ENCODE results near the gene RBBP8NL.

RBBP8NL gene, protein sequence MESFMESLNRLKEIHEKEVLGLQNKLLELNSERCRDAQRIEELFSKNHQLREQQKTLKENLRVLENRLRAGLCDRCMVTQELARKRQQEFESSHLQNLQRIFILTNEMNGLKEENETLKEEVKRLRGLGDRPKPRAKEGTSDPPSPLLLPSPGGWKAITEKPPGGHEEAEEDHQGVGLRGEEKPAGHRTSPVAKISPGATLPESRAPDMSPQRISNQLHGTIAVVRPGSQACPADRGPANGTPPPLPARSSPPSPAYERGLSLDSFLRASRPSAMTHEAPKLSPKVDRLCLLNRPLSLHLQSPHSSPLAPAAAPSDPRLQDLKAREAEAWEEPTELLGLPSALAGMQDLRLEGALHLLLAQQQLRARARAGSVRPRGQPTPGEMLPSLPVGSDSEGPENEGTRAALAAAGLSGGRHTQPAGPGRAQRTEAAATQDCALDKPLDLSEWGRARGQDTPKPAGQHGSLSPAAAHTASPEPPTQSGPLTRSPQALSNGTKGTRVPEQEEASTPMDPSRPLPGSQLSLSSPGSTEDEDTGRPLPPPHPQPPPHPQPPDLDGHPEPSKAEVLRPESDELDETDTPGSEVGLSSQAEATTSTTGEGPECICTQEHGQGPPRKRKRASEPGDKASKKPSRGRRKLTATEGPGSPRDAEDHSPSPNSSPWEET

DNA sequence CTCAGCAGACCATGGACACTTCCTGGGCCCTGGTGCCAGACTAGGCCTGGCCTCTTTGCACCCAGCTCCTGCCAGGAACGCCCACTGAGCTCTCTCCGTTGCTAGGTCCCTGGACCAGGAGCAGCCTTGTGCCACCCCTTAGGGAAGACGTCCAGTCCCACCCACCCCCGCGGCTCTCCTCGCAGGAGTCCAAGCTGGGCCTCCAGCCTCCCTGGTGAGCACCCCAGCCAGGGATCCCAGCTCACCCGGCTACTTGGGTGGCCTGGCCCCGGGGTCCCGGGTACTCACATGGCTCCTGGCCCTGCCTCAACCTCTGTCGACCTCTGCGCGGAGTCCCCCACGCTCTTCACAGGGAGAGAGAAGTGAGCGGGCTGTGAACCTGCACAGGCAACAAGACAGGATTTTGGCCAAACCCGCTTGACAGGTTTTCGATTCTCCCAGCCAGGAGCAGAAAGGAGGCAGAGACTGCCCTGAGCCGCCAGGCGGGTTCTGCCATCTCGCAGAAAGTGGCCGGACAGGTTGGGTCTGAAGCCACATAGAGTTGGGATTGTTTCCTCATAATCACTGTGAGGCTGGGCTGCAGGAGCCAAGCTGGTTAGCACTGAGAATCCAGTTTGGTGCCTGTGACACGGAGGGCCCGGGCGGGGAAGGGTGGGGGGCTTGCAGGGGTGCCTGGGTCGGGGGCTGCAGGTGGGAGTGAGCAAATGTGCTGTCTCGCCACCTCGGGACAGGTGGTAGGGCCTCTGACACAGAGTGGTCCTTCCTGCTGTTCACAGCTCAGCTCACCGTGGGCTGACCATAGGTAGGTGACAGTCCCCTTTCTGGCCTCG lies at the start of gene RBBP8NL:
Gene RBBP8NL (minus strand): TSS at position 368 of the 830 bp plus-strand sequence. CDS start 7,892 bp downstream, outside the sequence.
- Histone ChIP-seq H3K27ac (ENCODE audit: low read depth, low read length) (no peak within 1 kb of the TSS), H3K4me1 (ENCODE audit: control insufficient read depth, insufficient read depth, low read length, unreplicated experiment) (no peaks in the 10 kb centered on the region), H3K27me3 (ENCODE audit: insufficient read depth, low read length) (peaks cover 11% of the 10 kb centered on the region), H3K36me3 (ENCODE audit: insufficient read depth, low read length) (no peaks in the 10 kb centered on the region), H2AFZ (ENCODE audit: low read length, unreplicated experiment) (no peak within 1 kb of the TSS), H3K79me2 (ENCODE audit: control insufficient read depth, insufficient read depth, low read length, unreplicated experiment) (no peaks in the 10 kb centered on the region), H3K4me3 (ENCODE audit: low read depth, low read length) (no peak within 1 kb of the TSS)

- Histone ChIP-seq H2AFZ (ENCODE audit: low read length, unreplicated experiment) (no peak overlapping the region), H3K4me1 (ENCODE audit: control insufficient read depth, insufficient read depth, low read length, unreplicated experiment) (no peaks in the 10 kb centered on the region), H3K27ac (ENCODE audit: low read depth, low read length) (no peak overlapping the region), H3K4me3 (ENCODE audit: low read depth, low read length) (no peak overlapping the region; the same call in 1 of the 2 replicates), H3K27me3 (ENCODE audit: insufficient read depth, low read length) (peaks cover 70% of the 10 kb centered on the region), H3K79me2 (ENCODE audit: control insufficient read depth, insufficient read depth, low read length, unreplicated experiment) (no peaks in the 10 kb centered on the region), H3K36me3 (ENCODE audit: insufficient read depth, low read length) (no peaks in the 10 kb centered on the region)
Measured at GRCh38 chr20:62476056-62476838, 48.9 kb upstream of the RBBP8NL start.

GRCh38 chr20:62475772-62476055 lies 48.4 kb upstream of the RBBP8NL start, which contains the start of gene GATA5:
Gene GATA5, minus strand, starts transcription at chr20:62475995. Its CDS starts 474 bp downstream, at chr20:62475521.
- H3K27me3 ChIP-seq (ENCODE audit: insufficient read depth, low read length) = peaks cover 72% of the 10 kb centered on the region
- H2AFZ ChIP-seq (ENCODE audit: low read length, unreplicated experiment) = no peak within 1 kb of the TSS
- H3K79me2 ChIP-seq (ENCODE audit: control insufficient read depth, insufficient read depth, low read length, unreplicated experiment) = no peaks in the 10 kb centered on the region
- H3K27ac ChIP-seq (ENCODE audit: low read depth, low read length) = no peak within 1 kb of the TSS
- no peak within 1 kb of the TSS; the same call in none of the 2 replicates for H3K4me3 ChIP-seq (ENCODE audit: low read depth, low read length)
- H3K4me1 ChIP-seq (ENCODE audit: control insufficient read depth, insufficient read depth, low read length, unreplicated experiment) = no peaks in the 10 kb centered on the region
- H3K36me3 ChIP-seq (ENCODE audit: insufficient read depth, low read length) = no peaks in the 10 kb centered on the region

- no peak overlapping the region for H2AFZ ChIP-seq (ENCODE audit: low read length, unreplicated experiment)
- H3K4me3 ChIP-seq (ENCODE audit: low read depth, low read length) = no peak overlapping the region
- peaks cover 77% of the 10 kb centered on the region for H3K27me3 ChIP-seq (ENCODE audit: insufficient read depth, low read length)
- no peaks in the 10 kb centered on the region for H3K36me3 ChIP-seq (ENCODE audit: insufficient read depth, low read length)
- no peak overlapping the region for H3K27ac ChIP-seq (ENCODE audit: low read depth, low read length)
- H3K4me1 ChIP-seq (ENCODE audit: control insufficient read depth, insufficient read depth, low read length, unreplicated experiment) = no peaks in the 10 kb centered on the region
- no peaks in the 10 kb centered on the region for H3K79me2 ChIP-seq (ENCODE audit: control insufficient read depth, insufficient read depth, low read length, unreplicated experiment)
Measured at GRCh38 chr20:62475027-62475771, 47.9 kb upstream of the RBBP8NL start.

GRCh38 chr20:62474604-62475026 lies 47.3 kb upstream of the RBBP8NL start:
- H3K4me1 ChIP-seq (ENCODE audit: control insufficient read depth, insufficient read depth, low read length, unreplicated experiment) = no peaks in the 10 kb centered on the region
- no peaks in the 10 kb centered on the region for H3K79me2 ChIP-seq (ENCODE audit: control insufficient read depth, insufficient read depth, low read length, unreplicated experiment)
- H3K27me3 ChIP-seq (ENCODE audit: insufficient read depth, low read length) = peaks cover 81% of the 10 kb centered on the region
- no peaks in the 10 kb centered on the region for H3K36me3 ChIP-seq (ENCODE audit: insufficient read depth, low read length)
- H2AFZ ChIP-seq (ENCODE audit: low read length, unreplicated experiment) = no peak overlapping the region
- no peak overlapping the region for H3K27ac ChIP-seq (ENCODE audit: low read depth, low read length)
- peak overlapping the region; percentile 18; the same call in 1 of the 2 replicates for H3K4me3 ChIP-seq (ENCODE audit: low read depth, low read length)

DNA sequence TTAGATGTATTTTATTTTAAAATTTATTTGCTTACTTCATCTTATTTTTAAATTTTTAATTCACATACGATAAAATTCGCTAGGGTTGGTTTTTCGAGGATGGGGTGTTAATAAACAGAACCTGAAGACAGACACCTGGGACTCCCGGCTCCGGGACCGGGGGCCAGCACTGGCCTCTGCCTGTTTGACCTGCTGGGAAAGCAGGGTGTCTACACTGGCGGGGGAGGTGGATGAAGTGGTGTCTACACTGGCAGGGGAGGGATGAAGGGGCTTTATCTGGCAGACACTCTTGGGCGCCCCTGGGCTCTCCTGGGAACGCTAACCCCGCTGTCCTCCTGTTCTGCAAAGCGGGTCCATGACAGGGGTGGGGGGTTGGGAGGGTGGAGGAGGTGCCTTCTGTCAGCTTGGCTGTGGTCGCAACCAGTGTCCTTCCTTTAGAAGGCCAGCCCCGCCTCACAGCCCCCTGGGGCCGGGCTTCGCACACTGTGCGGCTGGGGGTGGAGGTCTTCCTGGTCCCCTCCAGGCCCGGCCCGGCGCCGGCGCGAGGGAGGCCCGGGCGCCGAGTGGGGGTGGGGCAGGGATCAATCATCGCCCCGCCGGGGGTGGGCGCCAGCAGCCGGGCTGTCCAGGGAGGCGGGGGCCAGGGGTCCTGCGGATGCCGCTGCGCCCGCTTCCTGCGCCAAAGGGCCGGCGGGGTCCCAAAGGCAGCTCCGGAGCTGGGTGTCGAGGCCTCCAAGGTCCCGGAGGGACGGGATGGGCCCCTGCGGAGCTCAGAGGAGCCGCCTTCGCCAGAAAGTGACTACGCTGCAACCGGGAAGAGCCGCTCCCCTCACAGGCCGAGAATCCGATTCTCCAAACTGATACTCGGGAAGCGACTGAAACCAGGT lies 46.6 kb upstream of the RBBP8NL start:
- Histone ChIP-seq H3K36me3 (ENCODE audit: insufficient read depth, low read length) (no peaks in the 10 kb centered on the region), H3K27ac (ENCODE audit: low read depth, low read length) (no peak overlapping the region), H3K27me3 (ENCODE audit: insufficient read depth, low read length) (peaks cover 81% of the 10 kb centered on the region), H3K4me1 (ENCODE audit: control insufficient read depth, insufficient read depth, low read length, unreplicated experiment) (no peaks in the 10 kb centered on the region), H3K79me2 (ENCODE audit: control insufficient read depth, insufficient read depth, low read length, unreplicated experiment) (no peaks in the 10 kb centered on the region), H3K4me3 (ENCODE audit: low read depth, low read length) (peak overlapping the region; percentile 18; the same call in 1 of the 2 replicates), H2AFZ (ENCODE audit: low read length, unreplicated experiment) (no peak overlapping the region)

DNA sequence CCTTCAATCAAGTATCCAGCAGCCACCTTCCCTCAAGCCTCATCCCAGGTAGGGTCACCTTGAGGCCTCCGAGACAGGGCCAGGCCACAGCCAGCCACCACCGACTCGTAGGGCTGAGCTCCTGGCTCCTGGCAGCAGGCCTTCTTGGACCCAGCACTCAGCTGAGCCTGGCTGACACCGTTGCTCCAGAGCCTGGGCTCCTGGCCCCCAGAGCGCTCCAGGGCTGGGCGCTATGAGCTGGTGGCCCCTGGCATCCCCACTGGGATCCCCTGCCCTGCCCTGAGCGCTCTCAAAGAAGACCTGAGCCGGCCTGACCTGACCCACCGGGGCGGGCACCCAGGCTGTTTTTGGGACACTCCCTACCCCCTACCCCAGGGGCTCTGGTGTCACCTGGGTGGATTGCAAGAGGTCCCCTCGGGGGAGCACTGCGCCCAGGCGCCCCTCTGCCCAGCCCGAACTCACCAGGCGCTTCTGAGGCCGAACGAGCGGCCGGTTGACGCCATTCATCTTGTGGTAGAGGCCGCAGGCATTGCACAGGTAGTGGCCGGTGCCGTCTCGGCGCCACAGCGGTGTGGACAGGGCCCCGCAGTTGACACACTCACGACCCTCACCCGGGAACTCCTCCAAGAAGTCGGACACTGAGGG lies 45.7 kb upstream of the RBBP8NL start:
- peaks cover 80% of the 10 kb centered on the region for H3K27me3 ChIP-seq (ENCODE audit: insufficient read depth, low read length)
- H3K4me3 ChIP-seq (ENCODE audit: low read depth, low read length) = no peak overlapping the region
- no peaks in the 10 kb centered on the region for H3K4me1 ChIP-seq (ENCODE audit: control insufficient read depth, insufficient read depth, low read length, unreplicated experiment)
- no peak overlapping the region for H2AFZ ChIP-seq (ENCODE audit: low read length, unreplicated experiment)
- no peaks in the 10 kb centered on the region for H3K36me3 ChIP-seq (ENCODE audit: insufficient read depth, low read length)
- no peaks in the 10 kb centered on the region for H3K79me2 ChIP-seq (ENCODE audit: control insufficient read depth, insufficient read depth, low read length, unreplicated experiment)
- no peak overlapping the region for H3K27ac ChIP-seq (ENCODE audit: low read depth, low read length)

DNA sequence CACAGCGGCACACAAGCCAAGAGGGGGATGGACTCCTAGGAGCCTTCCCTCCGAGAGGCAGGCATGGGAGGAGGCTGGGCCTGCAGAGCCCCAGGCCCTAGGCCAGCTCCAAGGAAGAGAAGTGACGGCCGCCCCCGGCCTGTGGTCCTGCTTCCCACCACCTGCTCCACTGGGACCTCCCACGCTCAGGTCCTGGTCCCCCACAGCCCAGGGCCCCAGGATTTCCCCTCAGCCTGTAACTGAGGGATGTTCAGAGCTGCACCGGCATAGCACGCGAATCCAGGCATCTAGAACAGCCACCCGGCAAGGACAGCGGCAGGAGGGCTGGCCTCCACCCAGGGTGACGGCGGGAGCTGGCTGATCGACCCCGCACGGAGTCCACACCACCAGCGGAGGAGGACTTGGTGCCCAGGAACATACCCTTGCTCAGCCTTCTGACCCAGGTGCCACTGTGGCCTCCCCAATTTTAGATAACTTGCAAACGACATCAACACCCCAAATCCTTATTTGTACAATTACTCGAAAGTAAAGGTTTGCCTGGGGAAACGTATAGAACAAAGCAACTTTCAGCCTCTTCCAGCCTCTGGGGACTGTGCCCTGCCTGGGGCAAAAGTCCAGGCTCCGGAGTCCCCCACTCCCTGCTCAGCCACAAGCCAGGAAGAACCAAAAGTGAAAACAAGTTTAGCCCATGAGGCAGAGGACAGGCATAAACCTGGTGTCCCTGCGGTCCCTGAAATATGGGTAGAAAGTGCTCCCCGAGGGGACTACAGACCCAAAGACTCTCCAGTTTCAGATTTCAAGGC lies 45.0 kb upstream of the RBBP8NL start:
- Histone ChIP-seq H3K79me2 (ENCODE audit: control insufficient read depth, insufficient read depth, low read length, unreplicated experiment) (no peaks in the 10 kb centered on the region), H3K27me3 (ENCODE audit: insufficient read depth, low read length) (peaks cover 72% of the 10 kb centered on the region)

More for the DNA sequence above, 45.0 kb upstream of the RBBP8NL start:
- Histone ChIP-seq H3K4me1 (ENCODE audit: control insufficient read depth, insufficient read depth, low read length, unreplicated experiment) (no peaks in the 10 kb centered on the region), H2AFZ (ENCODE audit: low read length, unreplicated experiment) (no peak overlapping the region), H3K36me3 (ENCODE audit: insufficient read depth, low read length) (no peaks in the 10 kb centered on the region), H3K27ac (ENCODE audit: low read depth, low read length) (no peak overlapping the region), H3K4me3 (ENCODE audit: low read depth, low read length) (no peak overlapping the region)

Data from ACC112 (cell line).